ENCODE data around the gene PSMB5.

Gene PSMB5

DNA sequence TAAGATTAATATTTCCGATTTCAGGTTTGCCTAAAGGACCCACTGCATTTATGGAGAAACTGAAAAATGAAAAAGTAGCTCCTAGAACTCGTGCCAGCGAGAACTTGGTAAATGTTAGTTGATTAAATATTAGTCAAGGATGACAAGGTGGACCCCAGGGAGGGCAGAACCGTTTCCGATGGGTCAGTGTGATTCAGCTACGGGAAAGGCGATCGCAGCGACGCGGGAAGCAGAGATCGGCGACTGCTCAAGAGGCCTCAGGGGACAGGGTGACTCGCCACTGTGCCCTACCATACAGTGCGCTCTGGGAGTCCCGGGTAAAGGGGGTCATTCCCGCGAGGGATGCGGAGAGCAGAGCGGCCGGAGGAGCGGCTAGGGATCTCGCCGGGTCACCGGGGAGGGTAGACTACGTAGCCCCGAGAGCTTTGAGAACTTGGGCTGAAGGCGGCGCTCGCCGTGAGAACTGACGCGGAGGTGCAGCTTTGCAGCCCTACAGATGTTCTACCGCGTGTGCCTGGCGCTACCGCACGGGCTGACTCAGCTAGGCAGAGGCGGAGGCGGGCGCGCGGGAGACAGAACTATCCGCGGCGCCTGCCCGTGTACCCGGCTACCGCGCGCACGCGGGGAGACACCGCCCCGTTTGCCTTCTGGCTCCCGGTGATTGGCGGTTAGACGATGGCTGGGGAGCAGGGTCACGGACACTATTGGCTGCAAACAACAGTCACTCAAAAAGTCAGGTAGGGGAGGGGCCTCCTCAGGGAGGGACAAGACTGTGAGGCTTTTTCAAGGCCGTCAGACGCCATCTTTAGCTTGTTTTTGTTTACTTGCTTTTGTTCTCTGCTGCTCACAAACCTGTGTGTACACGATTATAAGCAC is 27.9 kb downstream of the PSMB5 start (continued):
- TF ChIP-seq ZNF488 (tag by site-specific recombination; IDR thresholded peaks at IDR 0.05) (no peak), ZNF239 (tag by site-specific recombination; IDR thresholded peaks at IDR 0.05) (peak; percentile 64; the same call in 1 of the 2 replicates), SCRT2 (tag by site-specific recombination; IDR thresholded peaks at IDR 0.05) (no peak), ZNF776 (tag by site-specific recombination; IDR thresholded peaks at IDR 0.05; ENCODE audit: borderline replicate concordance) (no peak), ZNF747 (tag by site-specific recombination; IDR thresholded peaks at IDR 0.05) (no peak), ZSCAN30 (tag by site-specific recombination; IDR thresholded peaks at IDR 0.05) (peak; percentile 62), ZSCAN16 (tag by site-specific recombination; IDR thresholded peaks at IDR 0.05) (no peak), ZNF114 (tag by site-specific recombination; IDR thresholded peaks at IDR 0.05) (no peak), ZBTB6 (tag by site-specific recombination; IDR thresholded peaks at IDR 0.05) (no peak), GLIS1 (tag by site-specific recombination; IDR thresholded peaks at IDR 0.05) (peak; percentile 67), ZBTB8A (tag by site-specific recombination; IDR thresholded peaks at IDR 0.05) (peak; percentile 99), YY2 (tag by site-specific recombination; IDR thresholded peaks at IDR 0.05) (no peak), ZNF335 (tag by site-specific recombination; conservative IDR thresholded peaks at IDR 0.05) (peak; percentile 87), WT1 (tag by site-specific recombination; IDR thresholded peaks at IDR 0.05) (no peak), ZNF701 (tag by site-specific recombination; IDR thresholded peaks at IDR 0.05) (no peak), PBX3 (CRISPR knock-in tag; IDR thresholded peaks at IDR 0.05) (peak; percentile 79; the same call in 1 of the 2 replicates), ZNF416 (tag by site-specific recombination; IDR thresholded peaks at IDR 0.05) (no peak), ZNF555 (tag by site-specific recombination; conservative IDR thresholded peaks at IDR 0.05) (no peak), ATF2 (tag by site-specific recombination; IDR thresholded peaks at IDR 0.05; ENCODE audit: low read depth) (no peak), INSM2 (tag by site-specific recombination; IDR thresholded peaks at IDR 0.05) (peak; percentile 66; the same call in 1 of the 2 replicates)
- TF ChIP-seq, protein P1, sequence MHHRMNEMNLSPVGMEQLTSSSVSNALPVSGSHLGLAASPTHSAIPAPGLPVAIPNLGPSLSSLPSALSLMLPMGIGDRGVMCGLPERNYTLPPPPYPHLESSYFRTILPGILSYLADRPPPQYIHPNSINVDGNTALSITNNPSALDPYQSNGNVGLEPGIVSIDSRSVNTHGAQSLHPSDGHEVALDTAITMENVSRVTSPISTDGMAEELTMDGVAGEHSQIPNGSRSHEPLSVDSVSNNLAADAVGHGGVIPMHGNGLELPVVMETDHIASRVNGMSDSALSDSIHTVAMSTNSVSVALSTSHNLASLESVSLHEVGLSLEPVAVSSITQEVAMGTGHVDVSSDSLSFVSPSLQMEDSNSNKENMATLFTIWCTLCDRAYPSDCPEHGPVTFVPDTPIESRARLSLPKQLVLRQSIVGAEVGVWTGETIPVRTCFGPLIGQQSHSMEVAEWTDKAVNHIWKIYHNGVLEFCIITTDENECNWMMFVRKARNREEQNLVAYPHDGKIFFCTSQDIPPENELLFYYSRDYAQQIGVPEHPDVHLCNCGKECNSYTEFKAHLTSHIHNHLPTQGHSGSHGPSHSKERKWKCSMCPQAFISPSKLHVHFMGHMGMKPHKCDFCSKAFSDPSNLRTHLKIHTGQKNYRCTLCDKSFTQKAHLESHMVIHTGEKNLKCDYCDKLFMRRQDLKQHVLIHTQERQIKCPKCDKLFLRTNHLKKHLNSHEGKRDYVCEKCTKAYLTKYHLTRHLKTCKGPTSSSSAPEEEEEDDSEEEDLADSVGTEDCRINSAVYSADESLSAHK (tag by site-specific recombination; IDR thresholded peaks at IDR 0.05) = no peak
- TF ChIP-seq, protein P2, sequence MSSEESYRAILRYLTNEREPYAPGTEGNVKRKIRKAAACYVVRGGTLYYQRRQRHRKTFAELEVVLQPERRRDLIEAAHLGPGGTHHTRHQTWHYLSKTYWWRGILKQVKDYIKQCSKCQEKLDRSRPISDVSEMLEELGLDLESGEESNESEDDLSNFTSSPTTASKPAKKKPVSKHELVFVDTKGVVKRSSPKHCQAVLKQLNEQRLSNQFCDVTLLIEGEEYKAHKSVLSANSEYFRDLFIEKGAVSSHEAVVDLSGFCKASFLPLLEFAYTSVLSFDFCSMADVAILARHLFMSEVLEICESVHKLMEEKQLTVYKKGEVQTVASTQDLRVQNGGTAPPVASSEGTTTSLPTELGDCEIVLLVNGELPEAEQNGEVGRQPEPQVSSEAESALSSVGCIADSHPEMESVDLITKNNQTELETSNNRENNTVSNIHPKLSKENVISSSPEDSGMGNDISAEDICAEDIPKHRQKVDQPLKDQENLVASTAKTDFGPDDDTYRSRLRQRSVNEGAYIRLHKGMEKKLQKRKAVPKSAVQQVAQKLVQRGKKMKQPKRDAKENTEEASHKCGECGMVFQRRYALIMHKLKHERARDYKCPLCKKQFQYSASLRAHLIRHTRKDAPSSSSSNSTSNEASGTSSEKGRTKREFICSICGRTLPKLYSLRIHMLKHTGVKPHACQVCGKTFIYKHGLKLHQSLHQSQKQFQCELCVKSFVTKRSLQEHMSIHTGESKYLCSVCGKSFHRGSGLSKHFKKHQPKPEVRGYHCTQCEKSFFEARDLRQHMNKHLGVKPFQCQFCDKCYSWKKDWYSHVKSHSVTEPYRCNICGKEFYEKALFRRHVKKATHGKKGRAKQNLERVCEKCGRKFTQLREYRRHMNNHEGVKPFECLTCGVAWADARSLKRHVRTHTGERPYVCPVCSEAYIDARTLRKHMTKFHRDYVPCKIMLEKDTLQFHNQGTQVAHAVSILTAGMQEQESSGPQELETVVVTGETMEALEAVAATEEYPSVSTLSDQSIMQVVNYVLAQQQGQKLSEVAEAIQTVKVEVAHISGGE (tag by site-specific recombination; conservative IDR thresholded peaks at IDR 0.05; ENCODE audit: low read depth) = no peak; the same call in 1 of the 2 replicates
- TF ChIP-seq, protein P3, sequence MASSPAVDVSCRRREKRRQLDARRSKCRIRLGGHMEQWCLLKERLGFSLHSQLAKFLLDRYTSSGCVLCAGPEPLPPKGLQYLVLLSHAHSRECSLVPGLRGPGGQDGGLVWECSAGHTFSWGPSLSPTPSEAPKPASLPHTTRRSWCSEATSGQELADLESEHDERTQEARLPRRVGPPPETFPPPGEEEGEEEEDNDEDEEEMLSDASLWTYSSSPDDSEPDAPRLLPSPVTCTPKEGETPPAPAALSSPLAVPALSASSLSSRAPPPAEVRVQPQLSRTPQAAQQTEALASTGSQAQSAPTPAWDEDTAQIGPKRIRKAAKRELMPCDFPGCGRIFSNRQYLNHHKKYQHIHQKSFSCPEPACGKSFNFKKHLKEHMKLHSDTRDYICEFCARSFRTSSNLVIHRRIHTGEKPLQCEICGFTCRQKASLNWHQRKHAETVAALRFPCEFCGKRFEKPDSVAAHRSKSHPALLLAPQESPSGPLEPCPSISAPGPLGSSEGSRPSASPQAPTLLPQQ (tag by site-specific recombination; IDR thresholded peaks at IDR 0.05) = peak; percentile 86

Data from HEK293 (cell line).